NT2/D1 (cell line): ENCODE data around the gene LKAAEAR1.

Experiments used
- SUZ12 ChIP-seq: IDR thresholded peaks from 2 replicates; pipeline ENCODE4 v1.6.1; 2011; ENCODE audit not compliant: insufficient read length, insufficient read depth; ENCODE audit errors: extremely low read depth
- YY1 ChIP-seq: IDR thresholded peaks from 2 replicates; pipeline ENCODE4 v1.6.1; 2011; ENCODE audit not compliant: insufficient read length, insufficient read depth
- ZNF274 ChIP-seq: IDR thresholded peaks from 2 replicates; pipeline ENCODE4 v1.6.1; 2011; ENCODE audit warnings: mild to moderate bottlenecking, low read depth, low read length

- no peak for TF ChIP-seq ZNF274
- no peak for TF ChIP-seq YY1
- TF ChIP-seq SUZ12 = no peak
Observed at GRCh38 chr20:64047968-64048401, 36.2 kb downstream of the LKAAEAR1 start.
